HG03103 (cell line): ENCODE measurements around the gene CAMTA1.

Experiments
- ATAC-seq: cut with Tn5 transposase; IDR thresholded peaks from one replicate; pipeline ENCODE4 v1.9.1; 2021; ENCODE audit warnings: low read depth; ENCODE audit not compliant: unreplicated experiment

Gene CAMTA1

DNA sequence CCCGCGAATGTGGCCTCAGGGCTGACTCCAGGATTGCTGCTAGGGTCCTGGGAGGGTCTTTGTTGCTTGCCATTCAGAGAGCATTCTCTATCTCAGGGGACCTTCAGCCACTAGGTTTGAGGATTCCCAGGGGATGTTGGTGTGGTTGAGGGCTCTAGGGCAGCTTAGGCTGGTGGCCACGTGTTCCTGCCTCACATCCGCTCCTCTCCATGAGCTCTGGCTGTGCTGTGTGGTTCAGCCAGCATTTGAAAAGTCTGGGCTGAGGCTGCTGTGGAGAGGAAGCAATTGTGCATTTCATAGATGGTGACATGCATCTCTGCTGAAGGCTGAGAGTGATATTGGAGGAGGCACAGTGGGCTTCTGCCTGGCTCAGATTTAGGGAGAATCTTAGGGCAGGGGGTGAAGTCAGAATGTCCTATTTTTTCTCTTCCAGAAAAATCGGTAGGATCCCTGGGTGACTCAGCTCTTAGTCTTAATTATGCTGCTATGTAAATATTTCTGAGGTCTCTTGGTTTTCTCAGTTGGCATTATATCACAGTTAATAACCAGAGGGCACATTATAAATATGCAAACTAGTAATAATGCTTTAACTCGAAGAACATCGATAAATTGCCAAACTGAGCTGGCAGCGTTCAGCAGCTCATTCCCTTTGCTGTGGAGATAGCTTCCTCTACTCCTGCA lies 182.3 kb downstream of the CAMTA1 start:
- no peak for ATAC-seq

DNA sequence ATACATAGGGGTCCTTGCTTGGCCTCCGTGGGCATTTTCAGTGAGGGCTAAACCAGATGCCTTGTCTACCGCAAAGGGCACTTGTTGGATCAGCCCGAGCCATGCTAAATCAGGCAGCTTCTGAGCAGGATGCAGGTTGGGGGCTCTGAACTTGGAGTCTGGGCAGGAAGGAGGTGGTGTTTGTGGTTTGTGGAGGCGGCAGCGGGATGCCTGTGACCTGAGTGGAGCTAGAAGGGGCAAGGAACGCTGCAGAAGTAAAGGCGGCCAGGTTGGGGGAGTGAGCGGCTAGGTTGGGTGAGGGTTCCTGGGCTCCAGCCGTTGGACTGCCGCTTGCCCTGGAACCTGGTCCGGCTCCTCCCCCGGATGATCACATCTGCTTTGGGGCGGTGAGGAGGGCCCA lies 183.9 kb downstream of the CAMTA1 start:
- ATAC-seq, result no peak

DNA sequence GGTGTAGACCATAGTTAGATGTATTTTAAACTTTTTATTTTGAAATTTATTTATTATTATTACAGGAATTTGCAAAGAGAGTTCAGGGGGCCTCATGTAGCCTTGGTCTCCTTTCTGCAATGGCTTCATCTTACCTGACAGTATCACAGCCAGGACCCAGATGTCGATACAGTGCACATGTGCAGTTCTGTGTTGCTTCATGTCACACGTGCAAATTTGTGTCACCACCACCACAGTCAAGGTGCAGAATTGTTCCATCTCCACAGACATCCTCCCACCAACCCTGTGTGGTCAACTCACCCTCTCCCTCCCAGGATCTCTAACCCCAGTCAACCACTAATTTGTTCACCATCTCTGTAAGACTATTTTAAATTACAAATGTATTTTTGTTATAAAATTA lies 184.5 kb downstream of the CAMTA1 start:
- no peak for ATAC-seq

DNA sequence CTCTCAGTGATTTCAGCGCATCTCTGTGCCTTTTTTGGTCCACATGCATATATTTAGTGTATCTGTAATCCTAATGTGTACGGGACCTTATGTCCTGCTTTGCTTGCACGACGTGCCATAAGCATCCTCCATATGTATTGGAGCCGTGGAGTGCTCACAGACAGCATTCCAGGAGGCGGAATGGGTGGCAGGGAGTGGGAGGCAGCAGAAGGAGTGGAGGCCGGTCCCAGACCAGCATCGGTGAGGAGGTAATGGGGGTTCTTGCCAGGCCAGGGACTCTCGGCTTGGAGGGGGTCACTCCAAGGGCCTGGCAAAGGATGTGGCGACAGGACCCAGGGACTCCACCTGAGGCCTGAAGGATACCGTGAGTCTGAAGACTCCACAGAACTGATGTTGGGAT lies 185.0 kb downstream of the CAMTA1 start:
- ATAC-seq, result no peak

DNA sequence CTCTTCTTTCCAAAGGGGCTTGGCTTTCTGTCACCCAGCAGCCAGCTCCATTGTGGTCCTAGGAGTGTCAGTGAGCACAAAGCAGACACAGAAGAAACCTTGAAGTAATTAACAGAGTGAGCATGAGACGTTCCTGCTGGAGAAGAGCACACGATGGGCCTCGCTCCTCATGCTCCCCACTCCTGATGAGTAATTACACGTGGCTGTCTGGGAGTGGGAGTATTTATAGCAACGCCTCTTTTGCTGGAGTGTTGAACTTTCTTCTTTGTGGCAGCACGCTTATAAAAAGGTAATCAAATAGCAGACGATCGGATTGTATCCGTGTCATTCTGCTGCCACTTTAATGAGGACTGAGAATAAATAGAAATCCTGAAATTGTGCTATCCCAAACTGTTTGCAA lies 185.8 kb downstream of the CAMTA1 start:
- no peak for ATAC-seq

DNA sequence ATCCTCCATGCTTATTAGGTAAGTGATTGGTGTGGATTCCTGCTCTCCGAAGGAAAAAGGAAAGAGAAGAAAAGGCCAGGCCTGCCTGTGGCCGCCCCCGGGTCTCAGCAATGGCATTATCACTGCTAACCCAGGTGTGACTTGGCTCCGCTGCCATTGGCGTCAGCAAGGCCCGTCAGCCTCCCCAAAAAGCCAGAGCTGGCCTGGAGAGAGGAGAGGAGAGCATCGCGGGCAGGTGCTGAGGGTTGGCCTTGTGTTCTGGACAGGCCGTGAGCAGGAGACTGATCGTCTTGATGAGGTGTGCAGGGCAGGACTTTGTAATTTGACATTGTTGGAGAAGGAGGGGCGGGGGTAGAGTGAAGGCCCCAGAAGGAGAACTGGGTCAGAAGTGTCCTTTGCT lies 186.4 kb downstream of the CAMTA1 start:
- no peak for ATAC-seq

DNA sequence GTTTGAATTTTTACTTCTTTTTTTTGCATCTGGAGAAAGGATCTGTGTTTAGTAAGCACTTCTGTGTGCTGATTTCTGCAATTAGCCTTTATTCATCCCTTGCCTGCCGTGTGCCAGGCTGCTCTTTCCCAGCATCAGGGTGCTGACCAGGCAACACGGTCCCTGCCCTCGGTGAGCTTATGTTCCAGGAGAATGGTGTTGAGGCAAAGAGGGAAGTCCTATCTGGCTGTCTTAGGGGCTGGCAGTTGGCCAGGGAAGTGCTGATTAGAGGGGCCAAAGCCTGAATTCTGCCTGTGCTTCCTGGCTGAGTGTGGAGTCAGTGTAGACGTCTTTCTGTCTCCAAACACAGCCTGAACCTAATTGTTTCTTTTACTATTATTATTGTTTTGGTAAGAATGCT lies 187.1 kb downstream of the CAMTA1 start:
- ATAC-seq, result no peak

DNA sequence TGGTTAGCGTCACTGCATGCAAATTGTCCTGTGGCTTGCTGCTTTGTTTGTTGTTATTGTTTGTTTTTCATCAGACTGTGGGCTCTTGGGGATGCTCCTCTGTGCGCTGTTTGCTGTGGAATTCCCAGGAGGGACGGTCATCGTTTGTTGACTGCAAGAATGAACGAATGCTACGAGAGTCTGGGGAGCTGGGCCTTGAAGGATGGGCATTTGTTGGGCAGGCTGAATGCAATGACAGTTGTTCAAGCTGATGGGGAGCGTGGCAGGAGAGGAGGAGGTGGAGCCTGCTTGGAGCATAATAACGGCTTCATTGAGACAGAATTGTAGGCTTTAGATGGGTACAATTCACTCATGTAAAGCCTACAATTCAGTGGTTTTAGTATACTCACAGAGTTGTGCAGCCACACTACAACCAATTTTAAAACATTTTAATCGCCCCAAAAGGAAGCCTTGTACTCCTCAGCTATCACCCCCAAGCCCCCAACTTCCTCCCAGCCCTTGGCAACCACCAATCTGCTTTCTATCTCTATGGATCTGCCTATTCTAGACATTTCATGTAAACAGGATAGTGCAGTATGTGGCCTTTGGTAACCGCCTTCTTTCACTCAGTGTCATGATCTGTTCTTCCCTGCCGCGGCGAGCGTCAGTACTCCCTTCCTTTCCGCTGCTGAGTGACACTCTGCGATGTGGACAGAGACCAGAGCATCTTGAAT lies 190.2 kb downstream of the CAMTA1 start:
- ATAC-seq, result no peak

DNA sequence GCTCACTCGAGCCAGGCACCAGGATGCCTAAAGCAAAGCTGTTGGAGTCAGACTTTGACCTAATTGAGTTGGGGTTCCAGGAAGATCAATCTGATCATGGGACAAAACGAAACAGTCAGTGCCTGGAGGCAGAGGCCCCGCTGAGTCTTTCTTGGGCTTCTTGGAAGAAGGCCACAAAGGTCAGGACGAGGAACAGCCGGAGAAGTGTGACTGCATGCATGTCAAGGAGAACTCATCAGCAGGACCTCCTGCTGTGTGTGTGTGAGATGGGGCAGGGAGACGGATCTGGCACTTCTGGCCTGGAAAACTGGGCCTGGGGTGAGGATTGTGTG lies 190.8 kb downstream of the CAMTA1 start:
- no peak for ATAC-seq

DNA sequence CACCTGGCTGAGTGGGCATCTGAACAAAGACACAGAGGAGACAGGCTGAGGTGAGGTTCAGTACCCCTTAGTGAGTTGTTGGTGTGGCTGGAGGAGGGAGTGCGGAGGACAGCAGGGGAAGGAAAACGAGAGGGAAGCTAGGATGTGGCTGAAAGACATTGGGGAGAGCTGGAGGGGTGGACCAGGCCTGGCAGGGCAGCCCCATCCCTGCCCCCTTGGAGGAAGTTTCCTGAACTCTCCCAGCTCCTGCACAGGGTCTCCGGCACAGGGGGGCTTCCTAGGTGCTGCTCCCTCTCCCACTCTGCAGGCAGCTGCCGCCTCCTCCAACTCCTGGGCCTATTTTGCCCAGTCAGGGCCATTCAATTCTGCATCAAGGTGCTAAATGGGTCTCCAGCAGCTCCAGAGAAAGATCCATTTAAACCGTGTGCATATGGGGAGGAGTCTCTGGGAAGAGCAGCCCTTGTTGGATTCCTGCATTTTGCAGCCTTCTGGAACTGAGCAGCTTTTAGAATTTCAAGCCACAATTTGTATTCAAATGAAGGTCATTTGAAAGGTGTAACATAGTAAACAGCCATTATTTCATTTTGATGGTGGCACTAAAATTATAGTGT lies 193.9 kb downstream of the CAMTA1 start:
- no peak for ATAC-seq

DNA sequence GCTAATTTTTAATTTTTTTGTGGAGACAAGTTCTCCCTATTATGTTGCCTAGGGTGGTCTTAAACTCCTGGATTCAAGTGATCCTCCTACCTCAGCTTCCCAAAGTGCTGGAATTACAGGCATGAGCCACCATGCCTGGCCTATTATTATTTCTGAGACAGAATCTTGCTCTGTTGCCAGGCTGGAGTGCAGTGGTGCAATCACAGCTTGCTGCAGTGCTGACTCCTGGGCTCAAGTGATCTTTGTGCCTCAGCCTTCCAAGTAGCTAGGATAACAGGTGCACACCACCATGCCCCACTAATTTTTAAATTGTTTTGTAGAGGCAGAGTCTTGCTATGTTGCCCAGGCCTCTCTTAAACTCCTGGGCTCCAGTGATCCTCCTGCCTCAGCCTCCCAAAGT lies 196.3 kb downstream of the CAMTA1 start:
- ATAC-seq, result no peak

DNA sequence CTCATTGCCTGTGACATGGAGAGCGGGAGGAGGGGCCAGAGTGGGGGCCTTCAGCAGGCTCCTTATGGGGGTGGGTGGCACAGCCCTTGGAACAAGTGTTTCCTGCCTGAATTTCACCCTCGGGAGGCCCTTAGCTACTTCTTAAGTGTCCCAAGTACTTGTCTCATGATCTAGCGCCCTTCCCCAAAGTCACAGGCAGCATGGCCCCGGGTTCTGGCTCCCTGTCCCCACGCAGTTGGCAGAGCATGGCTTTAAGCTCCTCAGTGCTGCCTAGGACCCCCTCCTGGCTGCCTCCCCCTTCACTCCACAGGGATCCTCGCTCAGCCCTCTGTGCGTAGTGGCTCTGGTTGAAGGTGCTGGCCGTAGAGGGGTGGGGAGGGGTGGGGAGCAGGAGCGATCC lies 197.2 kb downstream of the CAMTA1 start:
- ATAC-seq, result no peak

DNA sequence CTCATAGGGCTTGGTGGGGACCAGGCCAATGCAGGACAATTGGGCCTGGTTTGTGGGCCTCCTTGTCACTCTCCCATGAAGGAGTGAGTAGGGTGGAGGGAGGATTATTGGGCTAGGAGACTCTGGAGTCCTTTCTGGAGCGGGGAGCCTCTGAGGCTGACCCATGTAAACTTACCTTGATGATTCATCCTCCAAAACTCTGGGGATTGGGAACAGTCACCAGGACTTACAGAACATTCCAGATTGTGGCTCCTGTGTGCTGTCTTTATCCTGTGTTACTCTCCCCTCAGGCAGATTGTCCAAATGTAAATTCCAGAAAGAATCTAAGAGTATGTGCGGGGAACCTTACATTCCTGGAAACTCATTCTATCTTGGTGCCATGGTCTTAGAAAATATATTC lies 197.6 kb downstream of the CAMTA1 start:
- no peak for ATAC-seq

DNA sequence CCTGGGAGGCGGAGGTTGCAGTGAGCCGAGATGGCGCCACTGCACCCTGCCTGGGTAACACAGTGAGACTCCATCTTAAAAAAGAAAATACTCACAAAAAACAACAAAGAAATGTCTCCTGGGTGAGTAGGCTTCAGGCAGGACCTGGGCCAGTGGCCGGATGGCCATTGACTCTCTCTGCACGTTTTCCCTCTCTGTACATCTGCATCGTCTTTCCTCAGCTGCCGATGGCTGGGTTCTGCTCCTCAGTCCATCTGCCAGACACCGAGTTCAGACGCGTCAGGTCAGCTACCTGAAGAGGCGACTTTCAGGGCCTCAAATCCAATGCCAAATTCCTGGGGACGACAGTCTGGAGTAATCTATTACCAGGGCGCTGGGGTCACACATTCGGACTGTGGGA lies 199.3 kb downstream of the CAMTA1 start:
- ATAC-seq, result no peak

DNA sequence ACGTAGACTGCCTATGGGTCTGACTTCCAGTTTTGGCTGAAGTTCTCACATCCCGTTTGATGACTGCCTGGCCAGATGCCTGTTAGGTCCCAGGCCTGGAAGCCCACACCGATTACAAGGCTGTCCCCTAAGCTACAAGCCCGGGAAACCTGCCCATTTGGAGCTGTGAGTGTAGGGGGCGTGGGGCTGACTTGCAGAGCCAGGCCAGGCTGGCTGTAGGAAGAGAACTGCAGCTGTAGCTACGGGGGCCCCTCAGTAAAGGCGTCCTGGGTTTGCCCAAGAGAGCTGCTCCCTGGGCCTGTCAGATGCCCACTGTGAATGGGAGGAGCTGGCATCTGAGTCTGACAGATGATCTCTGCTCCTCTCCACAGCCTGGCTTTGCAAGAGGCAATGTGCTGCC lies 199.7 kb downstream of the CAMTA1 start:
- ATAC-seq, result no peak

DNA sequence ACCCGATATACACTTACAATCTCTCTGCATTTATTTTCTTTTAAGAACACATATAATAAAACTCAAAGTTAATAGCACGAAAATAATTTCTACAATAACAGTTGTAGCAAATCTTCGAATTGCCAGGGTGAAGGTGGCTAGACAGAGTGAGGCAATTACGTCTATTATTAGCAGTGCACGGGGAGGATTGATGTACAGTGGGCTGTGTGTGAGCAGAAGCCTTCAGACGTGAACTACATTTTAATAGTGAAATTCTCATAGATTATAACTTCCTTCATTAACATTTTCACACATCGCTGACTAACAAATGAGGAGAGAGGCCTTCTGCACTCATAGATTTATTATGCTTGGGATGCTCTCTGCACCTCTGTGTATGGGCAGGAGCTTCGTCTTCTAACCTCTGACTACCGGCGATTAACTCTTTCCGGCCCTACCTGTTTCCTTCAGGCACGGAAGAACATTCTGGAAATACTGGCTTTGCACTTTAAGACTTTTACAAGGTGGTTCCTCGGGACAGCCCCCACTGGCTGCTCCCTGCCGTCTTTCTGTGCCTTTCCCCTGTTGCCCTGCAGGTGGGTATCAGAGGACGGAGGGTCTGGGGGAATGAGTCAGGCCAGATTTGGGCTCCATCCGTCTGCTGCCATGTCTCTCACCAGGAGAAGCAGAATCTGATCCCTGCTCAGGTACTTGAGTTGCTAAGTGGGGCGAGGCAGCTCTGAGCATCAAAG lies 200.5 kb downstream of the CAMTA1 start:
- ATAC-seq, result no peak

DNA sequence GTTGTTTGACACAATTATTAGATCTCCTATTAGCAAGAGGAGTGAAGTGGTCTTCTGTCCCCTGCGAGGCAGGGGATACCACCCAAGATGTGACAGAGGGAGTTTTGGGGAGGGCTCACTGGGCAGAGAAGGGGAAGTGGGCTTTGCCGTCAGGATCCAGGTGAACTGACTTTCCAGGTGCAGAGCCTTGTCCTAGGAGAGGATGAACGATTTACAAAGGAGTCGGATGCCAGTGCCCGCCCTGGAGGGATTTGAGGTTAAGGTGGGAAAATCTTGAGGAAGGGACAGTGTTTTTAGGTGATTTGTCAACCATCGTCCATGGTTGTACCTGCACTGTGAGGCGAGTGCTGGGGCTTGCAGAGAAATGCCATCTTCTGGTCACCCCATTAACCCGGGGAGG lies 201.0 kb downstream of the CAMTA1 start:
- no peak for ATAC-seq

DNA sequence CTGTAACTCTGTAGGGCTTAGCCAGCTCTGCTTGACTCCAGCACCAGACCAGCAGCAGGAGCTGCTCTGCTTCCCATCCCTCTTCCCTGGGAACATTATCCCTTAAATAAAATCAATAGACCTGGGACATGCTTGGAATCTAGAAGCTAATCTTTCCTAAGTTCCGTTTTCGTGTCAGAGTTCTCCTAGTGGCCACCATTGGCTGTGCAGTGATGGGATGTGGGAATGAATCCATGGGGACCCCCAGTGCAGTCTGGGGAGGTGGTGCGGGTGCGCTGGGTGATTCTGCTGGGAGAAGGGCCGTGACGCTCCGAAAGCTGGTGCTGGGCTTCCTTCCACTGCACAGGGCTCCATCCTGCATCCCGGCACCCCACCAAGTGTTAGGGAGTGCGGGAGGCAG lies 202.7 kb downstream of the CAMTA1 start:
- no peak for ATAC-seq

DNA sequence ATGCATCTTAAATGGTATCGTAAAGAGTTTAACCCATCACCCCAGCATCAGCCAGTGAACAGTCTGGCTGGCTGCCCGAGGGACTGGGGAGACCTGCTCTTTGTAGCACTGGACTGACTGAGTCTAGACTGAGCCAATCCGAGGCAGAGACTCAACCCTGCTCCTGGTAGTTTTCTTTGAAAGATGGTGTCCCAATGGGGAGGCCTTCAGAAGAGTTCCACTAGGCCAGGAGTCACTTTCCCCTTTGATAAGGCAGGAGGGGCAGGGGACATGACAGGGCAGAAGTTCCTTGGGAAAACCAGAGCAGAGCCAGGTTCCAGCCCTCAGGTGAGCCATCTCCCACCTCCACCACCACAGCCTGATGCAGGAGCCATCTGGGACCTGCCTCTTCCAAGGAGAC lies 203.5 kb downstream of the CAMTA1 start:
- ATAC-seq, result no peak

DNA sequence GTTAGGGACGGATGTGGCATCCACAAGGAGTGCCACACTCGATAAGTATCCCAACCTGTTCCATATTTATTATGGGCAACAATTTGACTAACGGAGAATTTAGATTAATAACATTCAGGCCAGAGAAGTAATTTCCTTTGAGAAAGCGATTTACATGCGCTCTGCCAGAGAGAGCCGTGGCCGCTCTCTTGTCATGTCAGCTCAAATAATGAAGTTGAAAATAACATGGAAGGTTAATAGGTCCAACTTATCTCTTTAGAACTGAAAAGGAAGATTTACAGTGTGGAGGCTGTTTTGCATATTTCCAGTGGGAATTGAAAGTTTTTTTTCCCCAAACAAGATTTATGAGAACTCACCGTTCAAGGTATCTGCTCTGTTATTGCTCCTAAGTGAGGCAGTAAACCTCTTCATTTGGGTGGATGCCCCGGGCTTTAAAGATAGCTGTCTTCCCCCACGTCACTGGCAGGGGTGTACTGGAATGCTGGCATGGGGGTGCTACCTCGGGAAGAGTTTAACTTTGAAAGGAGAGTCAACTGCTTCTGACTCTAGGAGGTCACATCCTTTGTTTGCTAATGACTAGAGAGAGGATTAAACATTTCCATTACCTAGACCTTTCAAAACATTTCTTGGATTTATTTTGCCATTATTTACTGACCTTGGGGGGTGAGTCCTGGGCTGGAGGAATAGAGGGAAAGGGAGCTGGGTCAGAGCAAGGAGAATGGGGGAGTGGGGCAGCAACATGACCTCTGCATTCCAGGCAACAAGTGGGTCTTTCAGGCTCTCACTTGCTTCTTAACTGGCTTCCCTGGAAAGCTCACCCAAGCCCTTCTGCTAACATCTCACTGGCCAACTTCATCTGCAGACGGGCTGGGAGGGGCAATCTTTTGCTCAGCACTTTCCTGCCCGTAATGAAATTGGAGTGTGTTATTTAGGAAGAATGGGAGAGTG lies 204.2 kb downstream of the CAMTA1 start:
- ATAC-seq, result no peak

DNA sequence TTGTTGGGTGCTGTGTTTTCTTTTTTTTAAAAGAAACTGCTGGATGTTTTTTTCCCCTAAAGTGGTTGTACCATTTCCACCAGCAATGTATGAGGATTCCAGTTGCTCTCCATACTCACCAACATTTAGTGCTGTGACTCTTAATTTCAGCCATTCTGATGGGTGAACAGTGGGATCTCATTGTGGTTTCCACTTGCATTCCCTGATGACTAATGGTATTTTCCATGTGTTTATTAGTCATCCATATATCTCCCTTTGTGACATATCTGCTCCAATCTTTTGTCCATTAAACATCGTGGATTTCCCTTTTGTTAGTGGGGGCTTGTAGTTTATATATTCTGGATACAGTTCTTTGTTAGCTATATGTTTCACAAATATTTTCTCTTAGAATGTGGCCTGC lies 206.0 kb downstream of the CAMTA1 start:
- ATAC-seq, result no peak
